NOMO-1 (cell line): ENCODE data around the gene SHISA9.
"Not testable (repeated sequence)": the region's sequence is repeated elsewhere in the genome, so short reads cannot be mapped to it uniquely, and the experiment has no call there.

Experiments used
- DNase-seq, 2 experiments: peaks; one replicate each; lab custom pipeline; 2025; ENCODE audit not compliant: unreplicated experiment in 2 of 2; lab: John Stamatoyannopoulos, UW

SHISA9 gene

DNA sequence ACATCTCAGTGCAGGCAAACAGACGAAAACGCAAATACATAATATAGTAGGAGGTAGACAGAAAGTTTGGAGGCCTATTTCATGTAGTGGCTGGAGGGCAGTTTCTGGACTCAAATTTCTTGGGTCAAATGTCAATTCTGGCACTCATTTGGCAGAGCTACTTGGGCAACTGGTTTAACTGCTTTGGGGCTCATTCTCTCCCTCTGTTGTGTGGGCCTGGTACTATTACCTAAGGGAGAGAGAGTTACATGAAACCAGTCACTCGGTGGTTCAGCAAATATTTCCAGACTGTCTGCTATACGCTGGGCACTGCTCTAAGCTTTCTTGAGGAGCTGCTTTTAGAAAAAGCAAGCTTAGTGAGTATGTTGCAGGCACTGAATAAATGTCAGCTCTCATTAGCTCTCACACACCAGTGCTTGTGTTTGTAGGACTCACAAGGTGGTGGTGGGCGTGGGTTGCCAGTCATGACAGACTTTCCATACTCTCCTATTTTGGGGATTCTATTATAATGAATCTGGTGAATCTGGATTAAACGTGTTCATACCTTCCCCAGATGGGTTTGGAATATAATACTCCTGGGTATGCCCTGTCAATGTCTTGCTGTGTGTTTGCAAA, 1.8 kb upstream of the SHISA9 start:
- no peak for DNase-seq

DNA sequence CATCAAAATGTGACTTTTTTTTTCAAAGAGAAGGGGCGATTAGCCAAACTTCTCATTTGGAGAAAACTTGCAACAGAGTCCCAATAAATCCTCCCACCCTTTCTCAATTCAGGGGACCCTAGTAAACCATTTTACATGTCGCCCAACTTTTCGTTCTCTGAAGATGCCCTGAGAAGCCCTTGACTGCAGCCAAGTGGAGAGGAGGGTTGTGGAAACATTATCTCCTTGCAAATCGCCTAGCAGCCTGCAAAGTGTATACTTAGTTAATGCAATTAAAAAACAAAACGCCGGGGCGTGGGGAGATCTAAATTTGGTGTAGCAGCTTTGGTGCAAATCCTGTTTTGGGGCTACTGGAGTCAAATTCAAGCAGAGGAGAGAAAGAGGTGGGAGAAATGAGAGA, 1.2 kb upstream of the SHISA9 start:
- DNase-seq, result no peak

DNA sequence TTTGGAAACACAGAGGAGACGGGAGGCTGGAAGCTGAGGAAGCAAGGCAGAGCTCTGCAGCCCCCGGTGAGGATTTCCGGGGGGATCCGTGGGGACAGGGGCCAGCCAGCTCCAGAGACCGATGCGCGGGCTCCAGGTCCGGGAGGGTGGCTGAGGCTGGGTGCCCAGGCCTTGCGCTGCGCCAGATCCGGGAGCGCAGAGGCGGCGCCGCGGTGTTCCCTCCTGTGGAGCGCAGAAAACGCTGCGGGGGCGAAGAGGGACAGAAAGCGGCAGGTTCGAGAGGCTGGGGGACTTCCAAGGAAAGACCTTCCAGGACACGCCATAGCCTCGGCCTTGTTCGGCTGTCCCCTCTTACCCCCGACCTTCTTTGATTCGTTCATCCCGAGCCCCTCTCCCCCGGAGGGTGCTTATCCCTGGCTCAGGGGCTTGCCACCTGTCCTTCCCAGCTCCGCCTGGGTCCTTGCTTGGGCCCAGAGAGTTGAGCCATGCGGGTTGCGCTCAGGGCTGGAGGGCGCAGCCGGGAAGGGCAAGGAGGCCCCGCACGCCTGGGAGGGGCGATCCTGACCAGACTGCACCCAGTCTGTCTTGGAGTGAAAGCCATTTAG, 697 bp upstream of the SHISA9 start:
- DNase-seq, result no peak

DNA sequence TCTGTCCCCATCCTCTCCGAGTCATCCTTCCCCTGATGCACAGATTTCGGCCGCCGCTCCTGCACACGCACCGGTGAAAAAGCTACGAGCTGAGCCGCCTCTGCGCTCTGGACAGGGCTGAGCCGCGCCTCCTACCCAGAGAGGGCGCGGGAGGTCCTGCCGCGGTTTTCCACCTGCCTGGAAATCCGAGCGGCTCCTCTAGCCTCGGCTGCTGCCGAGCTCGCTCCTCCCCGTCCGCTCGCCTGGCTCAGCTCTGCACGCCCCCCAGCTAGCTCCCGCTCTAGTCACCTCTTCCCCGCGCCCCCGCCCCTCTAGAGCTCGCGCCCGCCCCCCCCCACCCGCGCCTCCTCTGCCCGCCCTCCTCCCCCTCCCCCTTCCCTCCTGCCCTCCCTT, 198 bp upstream of the SHISA9 start:
- no peak for DNase-seq

DNA sequence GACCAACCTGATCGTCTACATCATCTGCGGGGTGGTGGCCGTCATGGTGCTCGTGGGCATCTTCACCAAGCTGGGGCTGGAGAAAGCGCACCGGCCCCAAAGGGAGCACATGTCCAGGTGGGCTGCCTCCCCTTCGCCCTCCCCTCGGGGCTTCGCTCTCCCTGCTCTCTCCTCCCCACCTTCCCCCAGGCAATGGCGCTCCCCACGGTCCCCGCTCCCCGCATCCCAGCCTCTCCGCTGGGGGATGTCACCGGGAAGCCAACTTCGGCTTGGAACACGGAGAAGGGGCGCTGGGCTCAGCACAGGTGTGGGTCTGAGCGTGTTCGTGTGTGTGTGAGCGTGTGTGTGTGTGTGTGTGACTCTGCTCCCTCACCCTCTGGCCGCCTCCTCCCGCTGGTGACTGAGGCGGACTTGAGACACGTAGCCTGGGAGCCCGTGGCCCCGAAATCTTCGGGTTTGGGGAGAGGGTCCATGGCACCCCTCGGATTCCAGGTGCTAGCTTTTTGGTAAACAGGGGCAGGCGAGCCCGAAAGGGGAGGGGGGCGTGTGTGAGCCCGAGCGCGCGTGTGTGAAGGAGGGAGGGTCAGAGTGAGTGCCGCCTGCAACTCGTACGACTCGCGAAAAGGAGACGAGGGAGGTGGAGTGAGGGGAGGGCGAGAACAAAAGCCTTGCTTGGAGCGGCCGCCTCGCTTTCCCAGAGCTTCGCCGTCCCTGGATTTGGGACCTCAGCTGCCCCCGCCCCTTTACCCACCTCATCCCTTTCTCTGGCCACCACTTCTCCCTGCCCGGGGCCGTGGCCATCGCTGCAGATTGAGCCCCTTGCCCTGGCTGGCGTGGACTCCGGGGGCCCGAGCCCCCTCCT, 1.3 kb downstream of the SHISA9 start:
- no peak for DNase-seq

DNA sequence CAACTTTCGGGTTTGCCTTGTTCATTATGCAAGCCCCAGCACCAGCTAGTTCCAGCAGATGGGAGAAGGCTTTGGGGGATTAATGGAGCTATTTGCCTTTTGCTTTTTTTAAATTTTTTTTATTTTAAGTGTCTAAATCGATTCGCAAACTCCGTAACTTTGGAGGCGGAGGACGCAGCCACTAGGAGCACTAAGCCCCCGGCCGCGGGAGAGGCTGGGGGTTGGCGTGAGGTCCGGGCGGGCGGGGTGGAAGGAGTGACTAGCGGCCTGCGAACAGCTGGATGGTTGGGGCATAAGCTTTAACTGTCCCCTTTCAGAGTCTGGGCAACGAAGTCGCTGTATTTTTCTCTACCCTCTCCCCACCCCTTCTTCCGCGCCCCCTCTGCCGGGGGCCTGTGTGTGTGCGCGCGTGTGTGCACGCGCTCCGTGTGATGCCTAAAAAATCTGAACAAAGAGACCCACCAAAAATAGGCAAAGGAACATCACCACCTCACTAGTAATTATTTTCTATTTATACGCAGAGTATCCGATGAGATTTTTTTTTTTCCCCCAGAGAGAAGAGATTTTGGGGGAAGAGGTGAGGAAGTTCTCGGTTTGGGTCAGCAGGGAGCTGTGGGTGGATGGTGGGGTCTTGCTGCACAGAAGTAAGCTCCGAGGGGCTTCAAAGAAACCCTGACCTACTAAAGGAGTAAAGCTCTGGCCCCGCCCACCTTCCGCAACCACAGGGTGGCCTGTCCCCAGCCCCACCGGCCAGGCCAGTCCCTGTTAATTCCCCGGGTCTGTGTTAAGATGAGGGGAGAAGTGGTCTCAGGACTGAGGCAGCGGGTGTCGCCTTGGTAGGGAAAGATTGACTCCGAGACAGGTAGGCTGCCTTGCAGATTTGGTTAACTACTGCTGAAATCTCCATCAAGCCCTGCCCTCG, 2.3 kb downstream of the SHISA9 start:
- no peak for DNase-seq

DNA sequence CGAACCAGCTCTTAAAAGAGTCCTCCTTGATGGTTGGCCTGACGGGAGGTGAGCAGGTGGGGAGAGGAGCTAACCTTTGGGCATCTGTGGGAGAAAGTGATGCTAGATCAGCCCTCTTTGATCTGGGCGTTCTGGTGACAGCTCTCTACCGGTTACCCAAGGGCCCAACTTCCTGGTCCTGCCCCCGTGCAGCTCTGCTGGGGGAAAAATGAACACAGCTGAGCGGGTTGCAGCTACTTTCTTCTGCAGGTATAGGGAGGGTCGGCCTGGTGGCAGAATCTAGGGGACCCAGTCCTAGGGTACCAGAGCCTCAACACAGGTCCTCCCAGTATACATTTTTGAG, 2.9 kb downstream of the SHISA9 start:
- no peak for DNase-seq

DNA sequence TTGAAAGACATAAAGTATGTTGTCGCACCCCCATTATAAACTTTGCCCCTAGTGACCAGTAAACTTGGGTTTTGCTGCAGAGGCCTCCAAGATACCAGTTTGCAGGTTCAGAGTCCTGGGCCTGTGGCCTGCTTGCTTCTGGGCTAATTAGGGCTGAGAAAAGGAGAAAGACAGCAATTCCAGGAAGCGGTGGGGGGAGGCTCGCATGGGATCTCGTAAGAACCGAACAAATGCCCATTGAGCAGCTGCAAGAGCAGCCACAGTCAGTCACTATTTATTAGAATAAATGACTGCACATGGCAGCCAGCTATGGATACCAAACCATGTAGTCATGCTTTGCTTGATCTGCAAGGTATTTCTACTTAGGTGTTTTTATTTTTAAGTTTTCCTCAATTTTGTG, 4.9 kb downstream of the SHISA9 start:
- no peak for DNase-seq

DNA sequence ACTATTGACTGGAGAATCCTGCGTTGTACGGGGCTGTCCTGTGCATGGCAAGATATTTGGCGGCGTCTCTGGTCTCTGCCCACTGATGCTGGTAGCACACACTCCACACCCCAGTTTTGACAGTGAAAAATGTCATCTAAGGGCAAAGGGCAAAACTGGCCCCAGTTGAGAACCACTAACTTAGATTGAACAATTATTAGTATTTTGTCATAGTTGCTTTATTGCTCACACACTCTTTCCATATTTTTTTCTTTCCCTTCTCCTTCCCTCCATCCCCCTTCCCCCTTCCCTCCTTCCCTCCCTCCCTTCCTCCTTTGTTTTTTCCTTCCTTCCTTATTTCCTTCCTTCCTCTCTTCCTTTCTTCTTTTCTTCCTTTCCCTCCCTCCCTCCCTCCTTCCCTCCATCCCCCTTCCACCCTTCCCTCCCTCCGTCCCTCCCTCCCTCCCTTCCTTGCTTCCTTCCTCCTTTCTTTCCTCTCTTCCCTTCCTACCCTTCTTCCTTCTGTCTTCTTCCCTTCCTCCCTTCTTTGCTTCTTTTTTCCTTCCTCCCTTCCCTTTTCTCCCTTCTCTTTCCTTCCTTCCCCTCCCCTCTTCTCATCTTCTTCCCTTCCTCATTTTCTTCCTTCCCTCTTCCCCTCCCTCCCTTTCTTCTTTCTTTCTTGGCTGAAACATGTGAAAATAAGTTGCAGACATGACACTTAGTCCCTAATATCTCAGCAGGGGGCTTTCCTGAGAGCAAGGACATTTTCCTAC, 5.5 kb downstream of the SHISA9 start:
- DNase-seq, result no peak

DNA sequence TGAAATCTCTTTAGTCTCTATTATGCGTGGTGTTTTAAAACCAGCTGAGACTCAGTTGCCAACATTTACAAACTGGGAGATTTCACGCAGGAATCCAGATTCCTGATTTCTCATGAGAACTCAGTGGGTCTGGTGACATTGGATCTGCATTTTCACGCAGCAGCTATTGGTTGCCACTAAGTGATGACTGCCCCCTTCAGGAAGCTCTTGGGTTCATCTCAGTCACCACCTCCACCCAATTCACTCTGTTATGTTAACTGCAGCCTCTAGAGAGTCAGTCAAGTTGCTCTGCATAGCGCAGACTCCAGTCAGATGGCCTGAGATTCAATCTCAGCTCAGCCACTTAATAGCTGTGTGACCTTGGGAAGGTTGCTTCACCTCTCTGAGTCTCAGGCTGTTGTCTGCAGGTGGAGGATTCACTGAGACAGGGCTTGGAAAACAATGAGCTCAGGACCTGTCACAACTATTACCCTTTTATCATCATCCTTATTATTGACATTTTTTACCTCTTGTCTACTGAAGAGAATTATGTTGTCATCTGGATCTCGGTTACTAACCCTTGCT, 6.4 kb downstream of the SHISA9 start:
- no peak for DNase-seq

DNA sequence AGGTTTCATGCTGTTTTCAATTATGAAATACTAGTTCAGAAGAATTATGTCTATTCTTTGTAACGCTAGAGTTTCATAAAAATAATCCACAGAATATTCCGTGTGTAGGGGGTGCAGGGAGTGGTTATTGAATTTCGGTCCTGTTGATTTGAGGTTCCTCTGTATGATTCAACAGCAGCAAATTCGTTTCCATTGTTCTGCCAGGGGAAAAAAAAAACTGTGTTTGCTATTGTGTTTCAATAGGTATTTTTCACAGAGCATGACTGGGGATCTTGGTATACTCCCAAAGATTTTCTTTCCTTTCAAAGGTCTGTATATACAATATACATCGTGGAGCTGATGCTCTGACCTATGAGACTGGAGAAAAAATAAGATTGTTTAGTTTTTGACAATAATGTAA, 15.8 kb downstream of the SHISA9 start:
- DNase-seq, result no peak

DNA sequence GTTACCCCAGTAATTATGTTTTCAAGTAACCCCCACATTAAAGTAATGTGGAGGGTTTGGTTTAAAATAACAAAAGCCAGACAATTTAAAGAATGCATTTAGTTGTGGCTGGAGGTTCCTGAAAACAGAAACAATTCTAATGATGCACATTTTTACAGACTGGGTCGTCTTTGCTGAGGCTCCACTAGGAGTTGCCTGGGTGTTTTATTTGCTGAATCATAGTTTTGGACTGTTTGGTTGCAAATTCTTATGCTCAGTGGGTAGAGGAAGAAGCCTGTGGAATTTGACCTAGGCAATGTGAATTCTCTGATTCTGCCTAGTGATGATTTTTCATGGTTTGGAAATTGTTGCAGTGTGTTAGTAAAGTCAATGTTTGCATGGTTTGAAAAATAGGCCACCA, 16.3 kb downstream of the SHISA9 start:
- DNase-seq, result no peak

DNA sequence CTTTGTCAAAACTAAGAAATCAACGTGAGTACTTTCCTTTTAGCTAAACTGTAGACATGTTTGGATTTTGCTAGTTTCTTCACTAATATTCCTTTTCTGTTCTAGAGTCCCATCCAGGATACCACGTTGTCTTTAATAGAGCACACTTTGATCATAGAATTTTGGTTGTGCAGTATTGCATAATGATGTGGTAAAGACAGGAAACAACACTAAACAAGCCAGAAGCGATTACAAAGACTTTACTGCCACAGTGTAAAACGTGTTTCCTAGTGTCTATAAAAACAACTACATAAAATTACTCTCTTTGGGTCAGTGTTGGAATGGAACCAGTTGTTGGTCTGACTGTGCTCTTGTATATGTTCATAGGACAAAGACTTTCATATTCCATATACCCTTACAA, 19.3 kb downstream of the SHISA9 start:
- DNase-seq, result no peak

DNA sequence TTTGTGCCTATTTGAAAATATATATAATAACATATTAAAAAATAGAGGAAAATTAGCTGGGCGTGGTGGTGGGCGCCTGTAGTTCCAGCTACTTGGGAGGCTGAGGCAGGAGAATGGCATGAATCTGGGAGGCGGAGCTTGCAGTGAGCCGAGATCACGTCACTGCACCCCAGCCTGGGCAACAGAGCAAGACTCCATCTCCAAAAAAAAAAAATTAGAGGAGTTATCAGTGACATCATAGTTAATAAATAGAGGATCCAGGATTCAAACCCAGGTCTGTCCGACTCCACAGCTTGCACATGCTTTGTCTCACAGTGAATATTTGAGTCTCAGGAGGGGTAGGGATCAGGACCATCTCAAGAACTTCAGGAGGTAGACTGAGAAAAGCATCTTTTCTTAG, 22.2 kb downstream of the SHISA9 start:
- DNase-seq, result not testable (repeated sequence)

DNA sequence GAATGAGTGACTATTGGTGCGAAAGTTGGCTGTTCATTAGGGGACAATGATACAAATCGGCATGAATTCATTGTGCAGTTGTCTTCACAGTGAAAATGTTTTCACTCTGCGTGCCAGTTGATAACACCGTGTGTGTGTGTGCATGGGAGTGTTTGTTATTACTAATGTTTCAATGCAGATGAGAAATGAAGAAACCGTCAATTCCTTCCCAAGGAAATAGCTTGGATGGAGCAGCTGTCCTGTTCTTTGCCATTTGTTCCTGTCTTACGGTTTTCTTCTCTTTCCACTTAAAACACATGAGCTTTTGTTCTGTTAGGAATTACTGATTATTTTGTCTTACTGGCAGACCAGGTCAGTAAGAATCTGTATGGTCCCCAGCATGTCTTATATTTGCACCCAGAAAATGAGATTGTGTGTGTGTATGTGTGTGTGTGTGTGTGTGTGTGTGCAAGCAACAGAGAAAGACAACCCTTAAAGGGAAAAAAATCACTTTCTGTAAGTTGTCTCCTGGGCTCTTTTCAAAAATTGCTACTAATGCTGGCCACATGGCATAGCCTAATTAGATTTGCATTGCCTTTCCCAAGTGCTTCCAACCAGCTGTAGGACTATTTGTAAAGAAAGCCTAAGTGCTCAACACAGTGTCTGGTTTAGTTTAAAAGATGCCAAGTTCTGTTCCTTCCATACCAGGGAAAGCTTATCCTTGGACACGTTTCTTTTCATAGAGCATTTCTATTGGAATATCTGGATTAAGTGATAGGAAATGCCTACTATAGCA, 23.8 kb downstream of the SHISA9 start:
- DNase-seq, result no peak

DNA sequence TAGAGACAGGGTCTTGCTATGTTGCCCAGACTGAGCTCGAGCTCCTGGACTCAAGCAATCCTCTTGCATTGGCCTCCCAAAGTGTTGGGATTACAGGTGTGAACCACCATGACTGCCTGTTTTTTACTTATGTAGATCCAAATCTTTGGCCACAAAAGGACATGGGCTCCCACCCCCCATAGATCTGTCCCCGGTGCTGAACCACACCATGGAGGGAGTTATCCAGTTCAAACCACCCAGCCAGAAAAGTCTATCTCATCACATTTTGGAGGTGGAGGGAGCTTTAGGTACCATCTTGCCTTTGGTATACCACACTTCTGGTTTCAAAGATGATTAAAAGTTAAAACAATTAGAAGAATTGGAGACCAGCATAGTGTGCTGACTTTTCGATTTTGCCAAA, 26.2 kb downstream of the SHISA9 start:
- no peak for DNase-seq

DNA sequence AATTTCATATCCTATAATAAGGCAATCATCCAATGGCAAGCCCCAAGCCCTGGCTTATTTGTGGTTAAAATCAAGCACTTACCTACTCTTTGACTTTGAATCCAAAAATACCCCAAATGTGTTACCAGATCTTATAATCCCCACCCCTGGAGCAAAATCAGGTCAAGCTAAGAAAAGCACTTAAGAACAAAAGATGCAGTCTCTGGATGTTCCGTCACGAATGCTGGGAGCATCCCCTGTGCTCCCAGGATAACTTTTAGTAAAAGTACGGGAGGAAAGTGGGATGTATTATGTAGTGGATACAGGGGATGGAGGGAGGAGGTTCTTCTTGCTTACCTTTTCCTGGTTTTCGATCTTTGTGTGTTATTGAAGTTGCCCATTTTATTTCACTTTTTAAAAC, 29.5 kb downstream of the SHISA9 start:
- DNase-seq, result no peak

DNA sequence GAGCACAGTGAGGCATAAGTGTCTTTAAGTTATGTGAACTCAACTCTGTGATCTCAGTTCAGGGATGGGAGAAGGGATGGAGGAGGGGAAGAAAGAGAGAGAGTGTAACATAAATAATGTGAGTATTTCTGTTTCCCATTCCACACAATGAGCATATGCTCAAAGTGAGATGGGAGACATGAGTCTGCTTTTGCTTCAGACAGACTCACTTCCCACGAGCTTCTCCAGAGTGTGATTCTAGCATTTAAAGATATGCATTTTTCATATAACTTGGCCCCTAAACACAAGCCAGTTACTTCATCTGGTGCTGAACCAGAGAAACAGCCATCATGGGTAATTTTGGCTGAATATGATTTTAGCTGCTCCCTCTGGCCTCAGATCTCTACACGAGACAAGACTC, 35.0 kb downstream of the SHISA9 start:
- DNase-seq, result no peak

DNA sequence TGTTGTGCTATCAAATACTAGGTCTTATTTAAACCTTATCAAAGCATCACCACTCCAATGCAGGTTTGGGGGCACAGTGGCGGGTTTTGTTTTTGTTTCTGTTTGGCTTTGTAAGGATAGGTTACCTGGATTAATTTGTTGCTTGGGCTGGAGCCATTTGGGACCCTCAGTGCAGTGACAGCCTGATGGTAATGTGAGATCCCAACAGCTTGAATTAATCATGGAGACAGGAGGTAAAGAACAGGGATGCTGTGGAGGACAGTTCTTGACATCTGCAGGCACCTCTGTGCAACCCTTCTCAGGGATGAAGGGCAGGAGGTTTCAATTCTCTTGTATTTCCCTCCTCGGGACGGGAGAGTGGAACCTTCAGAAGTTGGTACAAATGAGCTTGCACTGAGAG, 40.5 kb downstream of the SHISA9 start:
- DNase-seq, result no peak
